Hematopoietic multipotent progenitor cell treated with erythropoietin and hydrocortisone succinate and interleukin-3 and kit ligand, for 15 days (in vitro differentiated cells): ENCODE measurements around the gene KCNJ12.
A peak's percentile ranks its signal among the peaks of the same experiment; 100 is the strongest.
"Not testable (repeated sequence)": the region's sequence is repeated elsewhere in the genome, so short reads cannot be mapped to it uniquely, and the experiment has no call there.

Experiments
- DNase-seq: peaks from one replicate; pipeline ENCODE4 v3.0.0-alpha.2; 2015; ENCODE audit warnings: low spot score

The KCNJ12 gene

DNA sequence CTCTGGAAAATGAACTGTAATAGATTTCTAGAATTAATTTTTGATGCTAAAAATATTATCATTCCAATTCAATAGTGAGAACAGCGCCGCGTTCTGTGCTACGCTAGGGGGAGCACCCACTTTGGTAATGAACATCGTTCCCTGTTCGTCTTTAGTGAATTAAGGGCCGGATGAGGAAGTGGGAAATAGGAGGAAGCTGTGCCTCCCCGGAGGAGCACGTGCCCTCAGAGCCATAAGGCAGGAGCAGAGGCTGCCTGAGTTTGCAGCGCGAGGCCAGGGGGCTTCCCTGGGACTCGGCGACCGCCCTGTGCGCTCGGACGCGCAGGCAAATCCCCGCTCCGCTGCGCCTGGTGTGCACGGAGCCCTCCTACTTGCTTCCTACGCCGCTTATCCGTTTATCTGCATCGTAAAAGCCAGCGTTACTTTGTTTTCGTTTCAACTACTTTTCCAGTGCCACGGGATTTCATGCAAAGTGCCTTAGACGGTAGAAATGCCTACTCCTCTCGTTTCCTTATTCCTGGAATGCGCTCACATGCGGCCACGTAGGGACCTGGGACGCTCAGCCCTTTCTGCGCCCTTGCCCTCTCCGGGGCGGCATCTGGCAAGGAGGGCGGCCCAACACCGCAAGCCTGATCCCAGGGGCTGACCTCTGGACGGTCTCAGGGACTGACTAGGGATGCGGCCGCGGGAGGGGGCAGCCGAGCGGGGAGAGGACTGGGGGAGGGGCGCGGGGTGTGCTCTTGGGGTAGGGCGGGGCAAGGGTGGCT lies 76.4 kb downstream of the KCNJ12 start:
- DNase-seq: peak; percentile 33

DNA sequence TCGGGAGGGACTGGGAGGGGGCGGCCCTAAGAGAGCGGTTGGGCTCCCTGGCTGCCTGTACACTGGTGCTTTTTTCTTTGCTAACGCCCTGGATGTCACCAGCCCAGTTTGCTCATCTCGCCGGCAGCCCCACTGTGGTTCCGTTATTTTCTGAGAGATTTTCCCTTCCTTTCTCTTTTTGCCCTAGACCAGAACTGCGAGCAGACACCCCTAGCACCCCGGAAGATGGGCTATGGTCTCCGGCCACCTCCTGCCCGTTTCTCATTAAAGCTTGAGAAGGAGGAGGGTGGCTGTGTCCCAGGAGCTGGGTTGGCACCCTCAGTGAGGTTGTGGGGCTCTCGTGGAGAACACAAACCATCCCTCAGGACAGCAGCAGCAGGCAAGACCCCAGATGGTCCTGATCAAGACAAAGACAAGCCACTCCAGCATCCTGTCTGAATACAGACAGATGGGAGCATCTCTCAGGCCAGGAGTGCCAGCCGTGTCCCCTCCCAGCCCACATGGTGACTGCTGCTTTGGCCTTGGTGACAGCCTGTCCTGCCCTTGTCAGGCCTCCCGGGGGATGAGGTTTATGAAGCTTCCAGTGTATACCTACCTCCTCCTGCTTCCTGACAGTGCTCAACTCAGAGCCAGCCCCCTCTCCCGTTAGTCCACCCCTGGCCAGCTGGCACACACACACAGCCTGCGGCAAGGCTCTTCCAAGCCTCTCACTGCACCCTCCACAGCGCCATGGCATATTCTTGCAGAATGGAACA lies 77.2 kb downstream of the KCNJ12 start:
- no peak for DNase-seq

GRCh38 chr17:21454006-21454405 lies 77.8 kb downstream of the KCNJ12 start:
- not testable (repeated sequence) for DNase-seq

GRCh38 chr17:21454441-21454840 lies 78.3 kb downstream of the KCNJ12 start:
- DNase-seq: no peak

GRCh38 chr17:21455761-21456160 lies 79.6 kb downstream of the KCNJ12 start:
- no peak for DNase-seq

DNA sequence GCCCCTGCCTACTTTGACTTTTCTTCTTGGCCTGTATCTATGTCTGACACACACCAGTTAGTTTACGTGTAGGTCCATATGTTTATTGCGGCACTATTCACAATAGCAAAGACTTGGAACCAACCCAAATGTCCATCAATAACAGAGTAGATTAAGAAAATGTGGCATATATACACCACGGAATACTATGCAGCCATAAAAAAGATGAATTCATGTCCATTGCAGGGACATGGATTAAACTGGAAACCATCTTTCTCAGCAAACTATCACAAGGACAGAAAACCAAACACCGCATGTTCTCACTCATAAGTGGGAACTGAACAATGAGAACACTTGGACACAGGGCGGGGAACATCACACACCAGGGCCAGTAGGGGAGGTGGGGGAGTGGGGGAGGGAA lies 80.3 kb downstream of the KCNJ12 start:
- not testable (repeated sequence) for DNase-seq

DNA sequence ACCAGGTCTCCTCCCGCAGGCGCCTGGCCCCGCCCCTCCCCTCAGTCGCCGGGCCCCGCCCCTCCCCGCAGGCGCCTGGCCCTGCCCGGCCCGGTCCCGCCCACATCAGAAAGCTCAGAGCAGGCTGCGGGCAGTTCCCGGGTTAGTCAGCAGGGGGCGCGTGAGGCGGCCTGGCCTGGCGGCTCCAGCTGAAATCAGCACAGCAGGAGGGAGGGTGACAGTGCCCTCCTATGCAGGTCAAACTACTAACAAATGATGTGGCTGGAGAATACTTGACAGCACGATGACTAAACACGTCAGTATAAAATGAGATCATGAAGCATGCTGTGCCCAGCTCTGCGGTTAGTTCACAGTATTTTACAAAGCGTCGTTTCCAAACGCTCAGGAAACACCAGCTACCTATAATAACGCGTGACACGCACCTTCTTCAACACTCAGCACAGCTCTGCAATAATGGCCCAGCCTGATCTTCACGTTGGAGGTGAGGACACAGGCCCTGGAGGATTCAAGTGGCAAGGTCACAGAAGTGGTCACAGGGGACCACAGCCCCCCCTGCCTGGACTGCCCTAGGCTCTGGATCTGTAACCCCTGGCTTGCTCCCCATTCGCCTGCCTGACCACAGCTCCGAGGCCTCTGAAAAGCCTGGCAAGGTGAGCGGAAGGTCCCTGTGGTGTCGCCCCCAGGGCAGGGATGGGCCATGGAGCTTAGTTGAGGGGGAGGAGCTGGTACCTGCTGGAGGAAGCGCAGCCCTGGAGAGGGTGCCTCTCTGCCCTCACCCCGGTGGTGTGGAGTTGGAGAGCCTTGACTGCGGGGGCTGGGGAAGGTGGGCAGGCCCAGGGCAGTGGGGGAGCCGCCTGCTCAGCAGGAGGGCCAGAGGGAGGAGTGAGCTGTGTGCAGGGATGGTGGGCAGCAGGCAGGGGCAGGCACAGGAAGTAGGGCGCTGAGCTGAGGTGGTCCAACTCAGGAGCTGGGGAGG lies 81.2 kb downstream of the KCNJ12 start:
- peak; percentile 91 for DNase-seq

- no peak for DNase-seq
Observed at GRCh38 chr17:21458054-21458453, 81.9 kb downstream of the KCNJ12 start.

GRCh38 chr17:21459536-21459935 lies 83.4 kb downstream of the KCNJ12 start:
- no peak for DNase-seq

DNA sequence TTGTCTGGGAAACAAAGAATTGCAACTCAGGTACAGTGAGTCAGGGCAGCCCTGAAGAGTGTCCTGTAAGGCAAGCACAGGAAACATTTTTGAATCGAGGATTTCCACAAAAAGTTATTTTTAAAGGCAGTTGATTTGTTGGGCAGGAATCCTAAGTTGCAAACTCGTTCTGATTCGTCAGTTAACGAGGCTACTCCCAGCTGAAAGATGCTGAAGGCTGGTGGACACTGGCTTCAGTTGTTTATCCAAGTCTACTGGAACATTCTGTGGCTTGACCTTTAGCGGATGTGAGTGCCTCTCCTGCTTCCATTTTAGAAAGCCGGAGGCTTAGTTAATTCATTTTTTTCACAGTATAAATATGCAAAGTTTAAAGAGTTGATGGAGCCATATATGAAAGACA lies 84.2 kb downstream of the KCNJ12 start:
- DNase-seq: no peak

DNA sequence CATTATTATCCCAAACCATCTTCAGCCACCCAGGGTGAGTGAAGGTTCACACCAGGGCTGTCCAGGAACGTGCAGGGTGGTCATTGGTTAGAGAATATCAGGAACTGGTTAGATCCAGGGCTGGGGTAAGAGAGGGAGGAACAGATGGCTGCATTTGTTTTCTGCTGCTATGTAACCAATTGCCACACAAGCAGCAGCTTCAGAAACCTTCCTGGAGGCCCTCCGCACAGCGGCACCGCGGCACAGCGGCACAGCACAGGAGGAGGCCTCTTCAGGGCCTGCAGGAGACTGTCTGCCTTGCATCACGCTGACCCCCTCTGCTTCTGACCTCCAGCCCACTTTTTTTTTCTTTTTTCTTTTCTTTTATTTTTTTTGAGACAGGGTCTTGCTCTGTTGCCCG lies 86.1 kb downstream of the KCNJ12 start:
- no peak for DNase-seq

- no peak for DNase-seq
Observed at GRCh38 chr17:21463204-21463661, 87.1 kb downstream of the KCNJ12 start.

DNA sequence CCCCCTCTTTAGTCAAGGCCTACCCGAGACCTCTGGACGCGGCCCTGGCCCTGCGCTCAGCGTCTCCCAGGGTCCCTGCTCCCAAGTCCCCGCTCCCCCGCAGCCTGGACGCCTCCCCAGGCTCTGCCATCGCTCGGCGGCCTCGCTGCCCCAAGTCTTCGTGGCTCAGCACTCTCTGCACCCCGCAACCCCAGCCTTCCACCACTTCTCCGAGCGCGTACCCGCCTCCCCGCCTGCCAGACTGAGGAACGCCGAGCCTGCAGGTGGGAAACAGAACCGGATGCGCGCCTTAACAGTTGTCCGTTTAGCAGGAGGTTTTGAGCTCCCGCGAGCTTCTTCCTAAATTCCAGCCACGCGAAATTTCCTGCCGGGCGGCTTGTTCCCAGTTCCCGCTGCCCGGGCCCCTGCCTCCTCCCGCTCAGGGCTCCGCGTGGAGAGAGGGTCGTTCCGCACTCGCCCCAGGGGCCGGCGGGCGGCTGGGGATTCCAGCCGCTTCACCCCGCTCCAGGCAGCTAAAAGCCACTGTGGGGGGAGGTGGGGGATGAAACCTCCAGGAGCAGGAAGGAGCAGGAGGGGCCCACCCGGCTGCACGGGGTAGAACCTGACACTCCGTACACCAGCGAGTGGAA lies 87.7 kb downstream of the KCNJ12 start:
- DNase-seq: no peak

DNA sequence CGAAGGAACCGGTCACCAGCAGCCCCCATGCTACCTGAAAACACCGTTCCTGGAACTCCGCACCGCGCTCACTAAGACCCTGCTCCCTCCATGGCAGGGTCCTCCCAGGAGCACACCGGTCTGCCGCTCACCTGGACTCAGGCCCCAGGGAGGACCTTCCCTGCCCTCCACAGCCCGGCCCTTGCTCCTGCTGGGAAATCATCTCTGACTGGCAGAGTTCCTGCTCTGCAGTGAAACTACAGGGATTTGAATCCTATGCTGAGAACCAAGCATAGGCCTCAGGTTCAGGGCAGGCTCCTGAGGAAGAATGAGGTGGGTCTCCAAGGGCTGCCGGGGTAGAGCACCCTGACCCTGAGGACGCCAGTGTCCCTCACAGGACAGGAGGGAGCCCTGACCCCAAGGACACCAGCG lies 88.5 kb downstream of the KCNJ12 start:
- DNase-seq: no peak

GRCh38 chr17:21466550-21466949 lies 90.4 kb downstream of the KCNJ12 start:
- DNase-seq: no peak

- DNase-seq: no peak
Observed at GRCh38 chr17:21467196-21467595, 91.0 kb downstream of the KCNJ12 start.

DNA sequence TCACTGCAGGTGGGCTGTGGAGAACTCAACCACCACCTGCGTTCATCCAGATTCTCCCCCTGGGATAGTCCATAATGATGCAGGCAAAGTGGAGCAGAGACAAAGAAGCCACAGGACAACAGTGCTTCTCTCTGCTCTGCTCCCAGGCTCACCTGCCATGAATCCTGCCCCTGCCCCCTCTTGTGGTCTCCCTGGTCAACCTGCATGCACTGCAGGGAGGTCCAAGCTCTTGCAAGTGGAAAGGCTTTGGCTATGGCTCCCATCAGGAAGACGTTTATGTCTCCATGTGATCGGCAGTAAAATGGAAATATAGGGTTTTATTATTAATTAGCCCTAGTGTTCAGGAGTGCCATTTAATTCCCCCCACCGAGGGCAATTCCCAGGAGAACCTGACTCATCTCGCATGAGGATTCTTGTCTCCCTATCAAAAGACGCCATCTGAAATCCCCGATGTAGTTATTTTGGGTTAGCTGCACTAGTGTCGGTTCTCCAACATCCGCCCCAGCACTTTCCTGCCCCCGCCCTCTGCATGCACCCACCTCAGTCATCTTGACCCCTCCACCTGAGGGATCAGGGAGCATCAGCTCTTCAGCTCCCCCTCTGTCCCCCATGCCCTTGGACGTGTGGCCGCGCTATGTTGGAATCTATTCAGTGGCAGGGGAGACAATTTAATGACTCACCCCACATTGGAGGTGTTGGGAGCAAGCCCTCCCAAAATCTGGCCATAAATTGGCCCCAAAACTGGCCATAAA lies 91.8 kb downstream of the KCNJ12 start:
- DNase-seq: no peak
